ENCODE measurements around the gene FAM3B.

Gene FAM3B

DNA sequence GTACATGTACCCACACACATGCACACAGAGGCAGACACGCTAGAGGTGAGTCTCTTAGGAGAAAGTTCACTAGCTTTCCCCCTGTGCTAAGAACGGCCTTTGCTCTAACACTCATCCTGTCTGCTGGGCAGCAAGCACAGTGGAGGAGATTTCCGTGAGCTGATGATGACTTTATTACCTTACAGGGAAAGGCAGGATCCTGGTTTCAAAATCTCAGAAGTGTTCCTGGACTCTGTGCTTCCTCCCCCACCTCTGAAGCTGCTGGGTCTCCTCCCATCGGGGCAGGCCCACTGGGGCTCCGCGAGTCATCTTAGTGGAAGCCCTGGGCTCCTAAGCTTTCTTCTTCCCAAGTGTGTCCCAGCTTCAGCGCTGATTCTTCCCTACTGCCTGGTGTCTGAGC lies 2.7 kb downstream of the FAM3B start:
- no peak for DNase-seq (ENCODE audit: low spot score)

DNA sequence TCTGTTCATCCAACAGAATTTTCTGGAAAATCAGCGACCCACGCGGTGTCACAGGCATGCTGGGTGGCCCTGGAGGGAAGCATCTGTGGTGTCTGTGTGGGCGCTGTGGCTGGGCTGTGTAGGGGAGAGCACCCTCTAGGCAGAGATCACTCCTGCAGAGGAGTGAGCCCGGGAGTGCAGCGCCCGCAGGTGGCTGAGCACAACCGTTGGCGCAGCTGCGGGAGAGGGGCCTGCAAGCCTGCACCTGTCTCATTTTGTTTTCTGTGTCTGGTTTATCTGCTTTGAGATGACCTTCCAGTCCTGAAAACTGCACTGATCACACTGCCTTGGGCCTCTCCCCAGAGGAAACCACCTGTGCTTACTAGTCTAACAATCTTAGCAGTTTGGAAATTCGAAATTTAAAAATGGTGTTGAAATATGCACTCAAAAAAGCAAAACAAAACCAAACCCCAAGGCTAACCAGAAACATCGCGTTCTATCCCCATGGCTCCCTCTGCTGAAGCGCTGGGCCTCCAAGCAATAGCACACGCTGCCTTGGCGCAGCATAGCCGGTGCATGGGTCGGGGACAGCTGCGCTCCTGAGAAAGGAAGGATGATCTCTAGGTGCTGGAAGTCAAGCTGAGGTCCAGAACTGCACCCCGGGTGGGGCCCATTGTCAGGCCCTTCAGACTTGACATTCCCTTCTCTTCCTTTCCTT lies 4.8 kb downstream of the FAM3B start:
- DNase-seq (ENCODE audit: low spot score), result peak; percentile 91

GRCh38 chr21:41321908-41322495 lies 5.4 kb downstream of the FAM3B start:
- DNase-seq (ENCODE audit: low spot score), result peak; percentile 41

DNA sequence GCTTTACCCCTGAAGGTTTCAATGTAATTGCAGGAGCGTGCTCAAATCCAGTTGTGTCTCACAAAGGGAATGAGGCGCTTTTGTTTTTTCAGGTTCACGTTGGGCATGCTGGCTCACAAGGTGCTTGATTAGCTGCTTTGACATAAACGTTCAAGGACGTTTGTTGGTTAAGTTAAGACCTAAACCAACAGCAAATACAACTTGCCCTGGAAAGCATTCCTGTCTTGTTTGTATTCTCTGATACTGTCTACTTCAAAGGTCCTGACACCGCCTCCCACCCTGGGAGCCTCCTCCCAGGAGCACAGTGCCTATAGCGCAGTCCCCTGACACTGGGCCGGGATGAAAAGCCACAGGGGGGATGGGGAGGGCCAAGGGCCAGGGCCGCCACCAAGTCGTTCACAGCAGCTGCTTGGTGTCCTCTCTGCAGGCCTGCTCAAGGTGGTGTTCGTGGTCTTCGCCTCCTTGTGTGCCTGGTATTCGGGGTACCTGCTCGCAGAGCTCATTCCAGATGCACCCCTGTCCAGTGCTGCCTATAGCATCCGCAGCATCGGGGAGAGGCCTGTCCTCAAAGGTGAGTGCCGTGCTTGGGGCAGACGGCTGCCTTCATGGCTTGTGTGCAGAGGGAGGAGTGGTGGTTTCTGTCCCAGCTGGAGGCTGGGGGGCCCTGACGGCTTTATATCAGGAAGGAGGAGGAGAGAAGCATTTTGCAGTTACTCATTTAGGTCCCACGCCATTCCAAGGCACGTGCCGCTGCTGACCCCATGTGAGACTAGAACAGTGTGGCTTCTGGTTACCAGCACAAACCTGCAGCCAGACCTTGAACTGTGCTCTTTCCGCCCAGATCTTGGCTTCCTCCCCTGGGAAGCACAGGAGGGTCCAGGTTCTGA lies 6.1 kb downstream of the FAM3B start:
- peak; percentile 11 for DNase-seq (ENCODE audit: low spot score)

GRCh38 chr21:41325138-41325912 lies 8.7 kb downstream of the FAM3B start:
- DNase-seq (ENCODE audit: low spot score), result no peak

GRCh38 chr21:41326414-41327080 lies 9.9 kb downstream of the FAM3B start:
- no peak for DNase-seq (ENCODE audit: low spot score)

GRCh38 chr21:41327753-41328152 lies 11.2 kb downstream of the FAM3B start:
- DNase-seq (ENCODE audit: low spot score), result no peak

DNA sequence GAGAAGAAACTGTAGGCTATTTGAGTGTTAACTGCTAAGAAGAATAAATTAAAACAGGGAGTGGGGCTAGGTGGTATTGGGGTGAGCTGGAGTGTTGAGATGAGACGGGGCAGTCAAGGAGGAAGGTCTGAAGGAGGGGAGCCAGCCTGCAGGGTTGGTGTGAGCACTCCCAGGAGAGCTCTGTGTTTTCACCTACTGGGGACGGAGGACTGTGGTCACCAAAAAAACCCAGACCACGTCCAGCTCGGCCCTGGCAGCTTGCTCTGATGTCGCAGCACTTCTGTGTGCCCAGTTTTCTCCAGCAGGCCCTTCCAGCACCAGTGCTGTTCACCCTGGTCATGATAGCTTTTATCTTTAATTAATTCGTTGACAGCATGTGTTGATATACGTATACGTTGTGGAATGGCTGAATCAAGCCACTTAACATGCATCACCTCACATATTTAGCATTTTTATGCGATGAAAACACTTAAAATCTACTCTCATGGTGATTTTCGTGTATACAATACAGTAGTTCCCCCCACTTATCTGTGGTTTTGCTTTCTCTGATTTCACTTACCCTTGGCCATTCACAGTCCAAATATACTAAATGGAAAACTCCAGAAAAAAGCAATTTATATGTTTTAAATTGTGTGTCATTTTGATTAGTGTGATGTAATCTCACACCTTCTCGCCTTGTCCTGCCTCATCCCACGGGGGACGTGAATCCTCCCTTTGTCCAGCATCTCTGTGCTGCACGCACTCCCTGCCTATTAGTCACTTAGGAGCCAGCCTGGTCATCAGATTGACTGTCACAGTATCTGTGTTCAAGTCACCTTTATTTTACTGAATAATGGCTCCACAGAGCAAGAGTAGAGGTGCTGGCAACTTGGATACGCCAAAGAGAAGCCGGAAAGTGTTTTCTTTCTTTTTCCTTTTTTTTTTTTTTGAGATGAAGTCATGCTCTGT lies 12.3 kb downstream of the FAM3B start:
- DNase-seq (ENCODE audit: low spot score), result no peak

DNA sequence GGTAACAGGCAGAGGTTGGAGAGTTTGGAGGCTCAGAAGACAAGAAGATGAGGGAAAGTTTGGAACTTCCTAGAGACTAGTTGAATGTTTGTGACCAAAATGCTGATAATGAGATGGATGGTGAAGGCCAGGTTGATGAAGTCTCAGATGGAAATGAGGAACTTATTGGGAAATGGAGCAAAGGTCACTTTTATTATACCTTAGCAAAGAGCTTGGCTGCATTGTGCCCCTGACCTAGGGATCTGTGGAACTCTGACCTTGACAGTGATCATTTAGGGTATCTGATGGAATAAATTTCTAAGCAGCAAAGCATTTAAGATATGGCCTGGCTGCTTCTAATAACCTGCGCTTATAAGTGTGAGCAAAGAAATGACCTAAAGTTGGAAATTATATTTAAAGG lies 17.2 kb downstream of the FAM3B start:
- no peak for DNase-seq (ENCODE audit: low spot score)

DNA sequence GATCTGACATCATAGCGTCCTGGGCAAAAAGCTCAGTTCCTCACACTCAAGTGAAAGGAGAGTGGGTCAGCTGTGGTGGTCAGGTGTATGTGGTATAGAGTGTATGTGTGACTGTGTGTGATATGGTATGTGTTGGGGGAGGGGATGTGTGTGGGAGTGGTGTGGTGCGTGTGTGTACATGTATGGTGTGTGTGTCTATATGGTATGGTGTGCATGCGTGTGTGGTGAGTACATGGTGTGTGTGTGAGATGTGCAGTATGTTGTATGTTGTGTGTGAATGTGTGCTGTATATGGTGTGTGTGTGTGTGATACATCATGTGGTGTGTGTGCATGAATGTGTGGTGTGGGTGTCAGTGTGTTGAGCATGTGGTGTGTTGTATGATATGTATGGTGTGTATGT lies 20.9 kb downstream of the FAM3B start:
- no peak for DNase-seq (ENCODE audit: low spot score)

GRCh38 chr21:41338455-41338854 lies 21.9 kb downstream of the FAM3B start:
- DNase-seq (ENCODE audit: low spot score), result no peak

DNA sequence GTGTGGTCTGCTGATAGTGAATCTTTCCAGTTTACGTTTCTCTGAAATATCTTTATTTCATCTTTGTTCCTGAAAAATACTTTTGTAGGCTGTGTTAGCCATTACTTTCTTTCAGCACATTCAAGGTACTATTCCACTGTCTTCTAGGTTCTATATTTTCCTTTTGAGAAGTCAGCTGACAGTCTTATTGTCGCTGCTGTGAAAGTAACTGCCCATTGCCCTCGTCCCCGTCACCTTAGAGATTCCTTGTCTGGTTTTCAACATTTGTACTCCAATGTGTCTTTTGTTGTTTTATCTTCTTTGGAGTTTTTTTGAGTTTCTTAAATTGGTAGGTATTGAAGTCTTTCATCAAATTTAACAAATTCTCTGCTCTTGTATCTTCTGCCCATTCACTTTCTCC lies 25.4 kb downstream of the FAM3B start:
- DNase-seq (ENCODE audit: low spot score), result no peak

GRCh38 chr21:41344146-41344545 lies 27.5 kb downstream of the FAM3B start:
- DNase-seq (ENCODE audit: low spot score), result no peak

- no peak for DNase-seq (ENCODE audit: low spot score)
Observed at GRCh38 chr21:41345356-41345755, 28.8 kb downstream of the FAM3B start.

GRCh38 chr21:41345934-41346685 lies 29.5 kb downstream of the FAM3B start:
- DNase-seq (ENCODE audit: low spot score), result no peak

DNA sequence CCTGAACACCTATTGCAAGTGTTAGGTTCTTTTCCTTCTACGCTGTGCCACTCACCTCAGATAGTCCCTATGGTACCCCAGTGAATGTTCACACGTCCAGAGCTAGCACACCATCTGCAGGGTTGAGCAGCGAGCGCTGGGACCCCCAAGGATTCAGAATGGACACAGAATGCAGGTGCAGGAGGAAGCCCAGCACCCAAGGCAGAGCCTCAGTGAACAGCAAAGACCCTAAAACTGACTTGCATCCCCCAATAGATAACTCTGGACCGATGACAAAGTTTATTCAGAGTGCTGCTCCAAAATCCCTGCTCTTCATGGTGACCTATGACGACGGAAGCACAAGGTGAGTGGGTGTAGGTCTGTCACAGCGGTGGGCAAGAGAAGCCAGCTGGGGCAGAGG lies 30.2 kb downstream of the FAM3B start:
- DNase-seq (ENCODE audit: low spot score), result no peak

- DNase-seq (ENCODE audit: low spot score), result no peak
Observed at GRCh38 chr21:41348434-41348833, 31.8 kb downstream of the FAM3B start.

DNA sequence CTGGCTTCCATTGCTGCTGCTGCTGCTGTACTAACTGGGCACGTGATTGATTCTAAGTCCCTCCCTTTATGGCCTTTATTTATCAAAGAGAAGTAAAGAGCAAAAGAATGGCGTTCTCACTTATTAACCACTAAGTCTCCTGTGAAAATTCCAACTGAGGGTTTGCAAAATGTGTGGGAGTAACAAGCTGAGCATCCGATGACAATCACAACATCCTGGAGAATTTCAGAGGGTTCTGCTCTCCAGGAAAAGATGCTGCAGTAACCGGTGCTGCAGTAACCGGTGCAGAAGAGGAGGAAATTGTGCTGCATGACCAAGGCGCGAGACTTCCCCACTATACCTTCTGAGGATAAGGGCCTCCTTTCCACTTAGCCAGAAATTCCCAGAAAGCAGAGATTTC lies 32.5 kb downstream of the FAM3B start:
- DNase-seq (ENCODE audit: low spot score), result no peak

DNA sequence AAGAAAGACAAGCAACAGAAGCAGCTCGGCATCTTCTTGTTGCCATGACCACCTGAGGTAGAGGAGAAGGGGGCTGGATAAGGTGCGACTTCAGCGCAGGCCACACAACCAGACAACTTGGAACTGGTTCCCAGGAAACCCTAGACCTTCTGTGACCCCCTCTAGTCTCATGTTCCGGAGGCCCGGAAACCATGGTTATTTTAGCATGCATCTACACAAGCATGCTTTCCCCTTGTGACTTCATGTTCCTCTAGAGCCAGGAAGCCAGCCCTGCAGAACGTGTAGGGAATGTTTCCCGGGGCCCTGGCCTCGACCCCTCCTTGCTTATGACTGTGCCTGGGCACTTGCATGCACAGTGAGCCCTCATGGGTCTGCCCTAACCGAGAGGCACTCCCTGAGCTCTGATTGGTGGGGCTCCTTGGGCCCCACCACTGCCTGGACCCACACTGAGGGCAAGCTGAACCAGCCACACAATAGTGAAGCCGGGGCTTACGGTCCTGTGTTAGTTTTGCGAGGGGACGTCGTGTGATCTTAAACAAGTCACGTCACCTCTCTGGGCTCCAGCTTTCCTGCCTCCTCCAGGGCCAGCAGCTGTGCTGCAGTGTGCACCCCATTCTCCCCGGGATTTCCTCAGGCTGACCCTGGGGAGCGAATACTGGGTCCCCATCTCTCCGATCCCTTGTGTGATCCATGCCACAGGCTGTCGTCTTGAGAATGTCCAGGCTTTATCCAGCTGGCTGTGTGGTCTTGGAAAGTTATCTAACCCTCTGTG lies 33.2 kb downstream of the FAM3B start:
- DNase-seq (ENCODE audit: low spot score), result no peak

All from NAMALWA (cell line).